Panc1 (cell line): ENCODE results near the gene SNHG17. TPM values are rescaled to one million over a fixed set of nuclear protein-coding genes. Genes with fewer than 3 reads are reported as not detected.
"Not testable (repeated sequence)": the region's sequence is repeated elsewhere in the genome, so short reads cannot be mapped to it uniquely, and the experiment has no call there.

Source experiments
- ATAC-seq: fragments of 200-7000 bp; cut with Tn5 transposase; 2 replicates; pipeline ENCODE4 v1.9.1; 2020; ENCODE audit warnings: mild to moderate bottlenecking, moderate library complexity
- BruUV-seq: library from RNA; stranded (reverse); fragments of 400-500 nt; replicated peaks from 2 replicates; lab custom pipeline; 2021; lab: Mats Ljungman, UMichigan
- CTCF ChIA-PET: fragments of 300-600 bp; sonication (Branson Sonifier 250); formaldehyde crosslinking; loops from one replicate; lab custom pipeline; 2022; ENCODE audit warnings: antibody characterized with exemption; lab: Charles Lee
- POLR2A ChIA-PET: fragments of 300-600 bp; sonication (Branson Sonifier 250); formaldehyde crosslinking; loops from one replicate; lab custom pipeline; 2022; ENCODE audit warnings: antibody characterized with exemption; lab: Charles Lee
- DNase-seq: peaks from one replicate; pipeline ENCODE4 v3.0.0-alpha.2; 2010; ENCODE audit warnings: low read depth, low spot score
- H3K27ac ChIP-seq: 2 replicates; pipeline ENCODE4 v1.5.1; 2011; ENCODE audit warnings: mild to moderate bottlenecking, low read length, inconsistent platforms
- H3K27me3 ChIP-seq: fragments of 200-500 bp; sonication (Bioruptor generic); 2 replicates; pipeline ENCODE4 v1.6.0; 2014; ENCODE audit warnings: low read length, inconsistent platforms; ENCODE audit not compliant: control insufficient read depth, insufficient read depth
- H3K36me3 ChIP-seq: fragments of 200-500 bp; sonication (Bioruptor generic); 2 replicates; pipeline ENCODE4 v1.5.1; 2014; ENCODE audit warnings: inconsistent platforms, mild to moderate bottlenecking, low read length, moderate library complexity; ENCODE audit not compliant: control insufficient read depth, insufficient read depth
- H3K4me1 ChIP-seq: 2 replicates; pipeline ENCODE4 v1.5.1; 2011; ENCODE audit warnings: inconsistent platforms, mild to moderate bottlenecking, low read length, moderate library complexity; ENCODE audit not compliant: control insufficient read depth, insufficient read depth
- H3K4me3 ChIP-seq, 2 experiments: 2 replicates each; pipeline ENCODE4 v1.5.1; 2011 to 2012; ENCODE audit warnings: low read depth in 2 of 2, low read length in 2 of 2, mild to moderate bottlenecking in 2 of 2, inconsistent platforms in 1 of 2, moderate library complexity in 1 of 2
- H3K9me3 ChIP-seq: fragments of 200-500 bp; sonication (Bioruptor generic); 2 replicates; pipeline ENCODE4 v1.5.1; 2014; ENCODE audit warnings: low read depth, mild to moderate bottlenecking, inconsistent platforms, low read length, moderate library complexity; ENCODE audit not compliant: control insufficient read depth, insufficient read depth
- CTCF ChIP-seq: fragments of 450-650 bp; IDR thresholded peaks from 2 replicates; pipeline ENCODE4 v1.5.1; 2017; ENCODE audit warnings: mild to moderate bottlenecking
- POLR2AphosphoS5 ChIP-seq: IDR thresholded peaks from 2 replicates; pipeline ENCODE4 v1.6.1; 2012; ENCODE audit warnings: mild to moderate bottlenecking, low read depth, low read length, moderate library complexity
- REST ChIP-seq, 2 experiments: IDR thresholded peaks; 2 replicates each; pipeline ENCODE4 v1.6.1; 2011 to 2012; ENCODE audit warnings: low read depth in 2 of 2, control low read depth in 1 of 2, low read length in 1 of 2, mild to moderate bottlenecking in 1 of 2, moderate library complexity in 1 of 2; ENCODE audit not compliant: insufficient read depth in 1 of 2
- SIN3A ChIP-seq: IDR thresholded peaks from 2 replicates; pipeline ENCODE4 v1.6.1; 2012; ENCODE audit warnings: low read depth, mild to moderate bottlenecking, low read length, moderate library complexity, borderline replicate concordance; ENCODE audit not compliant: insufficient read depth
- TCF7L2 ChIP-seq: IDR thresholded peaks from 2 replicates; pipeline ENCODE4 v1.6.1; 2011; ENCODE audit warnings: mild to moderate bottlenecking, low read depth, low read length, inconsistent platforms
- in situ Hi-C: cut with HindIII; loops from 2 replicates; pipeline ENCODE4 v1.10.0; 2016; ENCODE audit warnings: low sequenced_read_pairs, low pct_unique_long_range_greater_than_20kb
- intact Hi-C: fragments of 100-400 bp; cut with micrococcal nuclease; formaldehyde crosslinking; loops from one replicate; pipeline ENCODE4 v1.10.0; 2022; ENCODE audit not compliant: unreplicated experiment
- total RNA-seq: library from RNA; stranded (reverse); gene quantifications from one replicate; pipeline ENCODE4 v1.2.1, GENCODE V29; 2021; ENCODE audit not compliant: unreplicated experiment

Gene SNHG17
- total RNA-seq, 1 experiment from 2014 or later: 60.1 TPM

- intact Hi-C loops: no loop called here
- Histone ChIP-seq H3K27ac (no peak overlapping the region), H3K36me3 (no peaks in the 10 kb centered on the region), H3K4me1 (no peaks in the 10 kb centered on the region), H3K27me3 (0 out of 2 replicates have a peak, but pooled peaks cover 2% of the 10 kb centered on the region), H3K4me3 (no peak overlapping the region), H3K9me3 (no peaks in the 10 kb centered on the region)
- CTCF ChIA-PET: interaction anchor here (0.6 to 0.9 kb wide), 2 partner anchors 193 to 561 kb away, joined by 4 to 7 read pairs; no protein-coding TSS in a partner anchor
- DNase-seq (no peak), ATAC-seq (no peak)
- TF ChIP-seq TCF7L2: no peak
- no peak for TF ChIP-seq SIN3A
- no peak for TF ChIP-seq REST (IDR thresholded peaks at IDR 0.05; ENCODE audit: insufficient read depth in 1 of 2, low read depth in 2 of 2, low read length in 1 of 2)
- no peak for TF ChIP-seq POLR2AphosphoS5
- TF ChIP-seq CTCF: no peak
- in situ Hi-C loops: no loop called here
- POLR2A ChIA-PET: no interaction called here
- BruUV-seq: no TSS peak
These were observed 33.0 kb downstream of the SNHG17 start for GRCh38 chr20:38402089-38402488.

GRCh38 chr20:38395751-38396395 lies 39.3 kb downstream of the SNHG17 start:
- BruUV-seq, ATAC-seq, intact Hi-C loops, H3K9me3 ChIP-seq, H3K27ac ChIP-seq, CTCF ChIA-PET, H3K4me1 ChIP-seq, H3K36me3 ChIP-seq, H3K4me3 ChIP-seq, H3K27me3 ChIP-seq, in situ Hi-C loops, DNase-seq: not testable (repeated sequence)
- POLR2A ChIA-PET: interaction anchor here (0.7 kb wide), 1 partner anchor 32 kb away, joined by 4 read pairs; no protein-coding TSS in a partner anchor

- Histone ChIP-seq H3K4me3 (no peak overlapping the region), H3K9me3 (no peaks in the 10 kb centered on the region), H3K27me3 (peaks cover 2% of the 10 kb centered on the region), H3K36me3 (no peaks in the 10 kb centered on the region), H3K4me1 (no peaks in the 10 kb centered on the region), H3K27ac (no peak overlapping the region)
- no TSS peak for BruUV-seq
- TF ChIP-seq POLR2AphosphoS5 (no peak), TCF7L2 (no peak), REST (IDR thresholded peaks at IDR 0.05; ENCODE audit: insufficient read depth in 1 of 2, low read depth in 2 of 2, low read length in 1 of 2) (no peak), SIN3A (no peak), CTCF (no peak)
- DNase-seq (no peak), ATAC-seq (no peak)
- POLR2A ChIA-PET: no interaction called here
- intact Hi-C loops (no loop called here), in situ Hi-C loops (no loop called here)
- CTCF ChIA-PET: no interaction called here
These were observed 40.0 kb downstream of the SNHG17 start for GRCh38 chr20:38395165-38395564.
